Activated naive CD4-positive, alpha-beta T cell treated with anti-CD3 and anti-CD28 coated beads, Interleukin-2, amount 50 U/mL, for 24 hours (primary cell): Measurements from ENCODE around the gene TSPOAP1.

Experiments
- H3K27ac Mint-ChIP-seq: one replicate; pipeline ENCODE4 v1.8.0; 2021; ENCODE audit warnings: mild to moderate bottlenecking, mixed read lengths
- H3K27me3 Mint-ChIP-seq: one replicate; pipeline ENCODE4 v1.8.0; 2021; ENCODE audit warnings: mixed read lengths
- H3K36me3 Mint-ChIP-seq: one replicate; pipeline ENCODE4 v1.8.0; 2021; ENCODE audit warnings: mixed read lengths
- H3K4me1 Mint-ChIP-seq: one replicate; pipeline ENCODE4 v1.8.0; 2021; ENCODE audit warnings: mixed read lengths
- H3K4me3 Mint-ChIP-seq: one replicate; pipeline ENCODE4 v1.8.0; 2021; ENCODE audit warnings: mild to moderate bottlenecking, mixed read lengths
- H3K9me3 Mint-ChIP-seq: one replicate; pipeline ENCODE4 v1.8.0; 2021; ENCODE audit warnings: mixed read lengths

TSPOAP1 gene

GRCh38 chr17:58328195-58329034 is at the start of gene TSPOAP1:
TSS of gene TSPOAP1 (minus strand) at chr17:58328795. CDS start at chr17:58327920, 875 bp downstream.
- Mint-ChIP-seq H3K36me3 (peaks cover 23% of the 10 kb centered on the region), H3K4me3 (peak within 1 kb of the TSS; percentile 89), H3K4me1 (peaks cover 38% of the 10 kb centered on the region), H3K27me3 (no peaks in the 10 kb centered on the region), H3K9me3 (no peaks in the 10 kb centered on the region), H3K27ac (peak within 1 kb of the TSS; percentile 96)

GRCh38 chr17:58377661-58378060 is 49.1 kb upstream of the TSPOAP1 start:
- Mint-ChIP-seq H3K27me3 (no peaks in the 10 kb centered on the region), H3K9me3 (no peaks in the 10 kb centered on the region), H3K4me3 (no peak overlapping the region), H3K27ac (no peak overlapping the region), H3K36me3 (no peaks in the 10 kb centered on the region), H3K4me1 (peaks cover 51% of the 10 kb centered on the region)

- Mint-ChIP-seq H3K4me1 (peaks cover 46% of the 10 kb centered on the region), H3K27ac (no peak overlapping the region), H3K9me3 (no peaks in the 10 kb centered on the region), H3K36me3 (no peaks in the 10 kb centered on the region), H3K4me3 (no peak overlapping the region), H3K27me3 (no peaks in the 10 kb centered on the region)
Observed at GRCh38 chr17:58377093-58377601, 48.6 kb upstream of the TSPOAP1 start.

- Mint-ChIP-seq H3K9me3 (no peaks in the 10 kb centered on the region), H3K4me1 (peaks cover 41% of the 10 kb centered on the region), H3K36me3 (no peaks in the 10 kb centered on the region), H3K4me3 (no peak overlapping the region), H3K27me3 (no peaks in the 10 kb centered on the region), H3K27ac (no peak overlapping the region)
Observed at GRCh38 chr17:58376472-58377000, 47.9 kb upstream of the TSPOAP1 start.

GRCh38 chr17:58375811-58376210 is 47.2 kb upstream of the TSPOAP1 start:
- no peak overlapping the region for H3K27ac Mint-ChIP-seq
- no peaks in the 10 kb centered on the region for H3K27me3 Mint-ChIP-seq
- H3K36me3 Mint-ChIP-seq = no peaks in the 10 kb centered on the region
- H3K9me3 Mint-ChIP-seq = no peaks in the 10 kb centered on the region
- no peak overlapping the region for H3K4me3 Mint-ChIP-seq
- peaks cover 34% of the 10 kb centered on the region for H3K4me1 Mint-ChIP-seq

GRCh38 chr17:58375256-58375655 is 46.7 kb upstream of the TSPOAP1 start:
- H3K4me1 Mint-ChIP-seq = peaks cover 29% of the 10 kb centered on the region

GRCh38 chr17:58373923-58374322 is 45.3 kb upstream of the TSPOAP1 start:
- H3K4me1 Mint-ChIP-seq = peaks cover 22% of the 10 kb centered on the region
- no peaks in the 10 kb centered on the region for H3K27me3 Mint-ChIP-seq
- H3K27ac Mint-ChIP-seq = no peak overlapping the region
- H3K4me3 Mint-ChIP-seq = no peak overlapping the region
- peaks cover 3% of the 10 kb centered on the region for H3K36me3 Mint-ChIP-seq
- H3K9me3 Mint-ChIP-seq = no peaks in the 10 kb centered on the region

More at GRCh38 chr17:58375256-58375655, 46.7 kb upstream of the TSPOAP1 start:
- H3K27ac Mint-ChIP-seq = no peak overlapping the region
- no peak overlapping the region for H3K4me3 Mint-ChIP-seq
- no peaks in the 10 kb centered on the region for H3K36me3 Mint-ChIP-seq
- H3K27me3 Mint-ChIP-seq = no peaks in the 10 kb centered on the region
- no peaks in the 10 kb centered on the region for H3K9me3 Mint-ChIP-seq

- Mint-ChIP-seq H3K27me3 (no peaks in the 10 kb centered on the region), H3K36me3 (peaks cover 3% of the 10 kb centered on the region), H3K27ac (no peak overlapping the region), H3K4me3 (no peak overlapping the region), H3K9me3 (no peaks in the 10 kb centered on the region), H3K4me1 (peaks cover 15% of the 10 kb centered on the region)
Observed at GRCh38 chr17:58373003-58373402, 44.4 kb upstream of the TSPOAP1 start.

GRCh38 chr17:58371300-58371950 is 42.8 kb upstream of the TSPOAP1 start:
- Mint-ChIP-seq H3K27me3 (no peaks in the 10 kb centered on the region), H3K9me3 (no peaks in the 10 kb centered on the region), H3K4me1 (peaks cover 7% of the 10 kb centered on the region), H3K36me3 (peaks cover 3% of the 10 kb centered on the region), H3K27ac (no peak overlapping the region), H3K4me3 (no peak overlapping the region)

- H3K36me3 Mint-ChIP-seq = peaks cover 3% of the 10 kb centered on the region
- H3K27ac Mint-ChIP-seq = no peak overlapping the region
- H3K27me3 Mint-ChIP-seq = no peaks in the 10 kb centered on the region
- peaks cover 14% of the 10 kb centered on the region for H3K4me1 Mint-ChIP-seq
- H3K9me3 Mint-ChIP-seq = no peaks in the 10 kb centered on the region
- H3K4me3 Mint-ChIP-seq = no peak overlapping the region
Observed at GRCh38 chr17:58370716-58371115, 42.1 kb upstream of the TSPOAP1 start.

- no peak overlapping the region for H3K4me3 Mint-ChIP-seq
- peaks cover 17% of the 10 kb centered on the region for H3K4me1 Mint-ChIP-seq
- no peaks in the 10 kb centered on the region for H3K9me3 Mint-ChIP-seq
- H3K27me3 Mint-ChIP-seq = no peaks in the 10 kb centered on the region
- H3K27ac Mint-ChIP-seq = no peak overlapping the region
- H3K36me3 Mint-ChIP-seq = peaks cover 3% of the 10 kb centered on the region
Observed at GRCh38 chr17:58370309-58370708, 41.7 kb upstream of the TSPOAP1 start.

GRCh38 chr17:58369214-58370031 is 40.8 kb upstream of the TSPOAP1 start:
- H3K4me1 Mint-ChIP-seq = peaks cover 19% of the 10 kb centered on the region
- H3K9me3 Mint-ChIP-seq = no peaks in the 10 kb centered on the region
- H3K36me3 Mint-ChIP-seq = peaks cover 3% of the 10 kb centered on the region
- H3K27ac Mint-ChIP-seq = peak overlapping the region; percentile 6
- H3K4me3 Mint-ChIP-seq = no peak overlapping the region
- H3K27me3 Mint-ChIP-seq = no peaks in the 10 kb centered on the region

- Mint-ChIP-seq H3K27me3 (no peaks in the 10 kb centered on the region), H3K4me3 (no peak overlapping the region), H3K4me1 (peaks cover 19% of the 10 kb centered on the region), H3K27ac (no peak overlapping the region), H3K9me3 (no peaks in the 10 kb centered on the region), H3K36me3 (peaks cover 3% of the 10 kb centered on the region)
Observed at GRCh38 chr17:58368860-58369213, 40.2 kb upstream of the TSPOAP1 start.

- H3K27me3 Mint-ChIP-seq = no peaks in the 10 kb centered on the region
- no peak overlapping the region for H3K4me3 Mint-ChIP-seq
- H3K36me3 Mint-ChIP-seq = peaks cover 3% of the 10 kb centered on the region
- H3K4me1 Mint-ChIP-seq = peaks cover 19% of the 10 kb centered on the region
- no peak overlapping the region for H3K27ac Mint-ChIP-seq
- no peaks in the 10 kb centered on the region for H3K9me3 Mint-ChIP-seq
Observed at GRCh38 chr17:58367461-58367860, 38.9 kb upstream of the TSPOAP1 start.

GRCh38 chr17:58365980-58366595 is 37.5 kb upstream of the TSPOAP1 start:
- Mint-ChIP-seq H3K9me3 (no peaks in the 10 kb centered on the region), H3K27me3 (no peaks in the 10 kb centered on the region), H3K27ac (no peak overlapping the region), H3K4me1 (peaks cover 19% of the 10 kb centered on the region), H3K4me3 (no peak overlapping the region), H3K36me3 (peaks cover 3% of the 10 kb centered on the region)
